ENCODE data around the gene FHOD3. TPM values are rescaled to one million over a fixed set of nuclear protein-coding genes. Genes with fewer than 3 reads are reported as not detected.

The FHOD3 gene
- total RNA-seq, 1 donor from 2014 or later: 5.6 TPM

GRCh38 chr18:36663312-36663711 is 365.8 kb downstream of the FHOD3 start:
- H3K9me3 ChIP-seq: no peaks in the 10 kb centered on the region
- H3K27me3 ChIP-seq: no peaks in the 10 kb centered on the region
- intact Hi-C loops (cut with DNase I): no loop called here
- no peak for TF ChIP-seq POLR2A (IDR thresholded peaks at IDR 0.05)
- no peak for TF ChIP-seq CTCF (IDR thresholded peaks at IDR 0.05)
- no peak for TF ChIP-seq POLR2AphosphoS5 (IDR thresholded peaks at IDR 0.05; ENCODE audit: insufficient read depth in 1 of 2, low read depth in 1 of 2)
- no peak overlapping the region for H3K27ac ChIP-seq
- no peaks in the 10 kb centered on the region for H3K4me1 ChIP-seq
- no peak overlapping the region for H3K4me3 ChIP-seq
- DNase-seq (ENCODE audit: extremely low spot score in 2 of 2): no peak
- H3K36me3 ChIP-seq: no peaks in the 10 kb centered on the region

DNA sequence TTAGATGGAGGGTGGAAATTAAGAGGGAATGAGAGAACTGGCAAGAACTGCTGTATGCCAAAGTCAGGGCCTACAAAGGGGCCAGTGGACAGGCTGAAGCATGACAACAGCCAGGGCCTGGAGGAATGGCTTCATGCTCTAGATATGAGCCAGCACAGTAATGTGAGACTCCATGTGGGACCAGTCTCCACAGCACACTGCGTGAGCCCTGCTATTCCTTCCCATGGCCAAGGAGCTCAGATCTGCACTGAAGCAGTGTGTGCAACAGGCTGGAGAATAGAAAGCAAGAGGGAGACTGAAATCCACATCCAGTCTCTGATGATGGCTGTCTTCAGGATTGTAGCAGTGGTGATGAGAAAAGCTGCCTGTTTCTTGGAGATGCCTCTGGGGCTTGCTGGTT is 368.4 kb downstream of the FHOD3 start:
- Histone ChIP-seq H3K36me3 (no peaks in the 10 kb centered on the region), H3K9me3 (no peaks in the 10 kb centered on the region), H3K4me3 (no peak overlapping the region), H3K27me3 (no peaks in the 10 kb centered on the region), H3K4me1 (no peaks in the 10 kb centered on the region), H3K27ac (no peak overlapping the region)
- DNase-seq (ENCODE audit: extremely low spot score in 2 of 2): no peak
- no peak for TF ChIP-seq CTCF (IDR thresholded peaks at IDR 0.05)
- no peak for TF ChIP-seq POLR2AphosphoS5 (IDR thresholded peaks at IDR 0.05; ENCODE audit: insufficient read depth in 1 of 2, low read depth in 1 of 2)
- no peak for TF ChIP-seq POLR2A (IDR thresholded peaks at IDR 0.05)
- intact Hi-C loops (cut with DNase I): no loop called here

- intact Hi-C loops (cut with DNase I): no loop called here
- Histone ChIP-seq H3K27ac (no peak overlapping the region), H3K36me3 (no peaks in the 10 kb centered on the region), H3K27me3 (no peaks in the 10 kb centered on the region), H3K4me3 (no peak overlapping the region), H3K4me1 (peaks cover 11% of the 10 kb centered on the region), H3K9me3 (no peaks in the 10 kb centered on the region)
- DNase-seq (ENCODE audit: extremely low spot score in 2 of 2): no peak
- no peak for TF ChIP-seq CTCF (IDR thresholded peaks at IDR 0.05)
- TF ChIP-seq POLR2AphosphoS5 (IDR thresholded peaks at IDR 0.05; ENCODE audit: insufficient read depth in 1 of 2, low read depth in 1 of 2): no peak
- no peak for TF ChIP-seq POLR2A (IDR thresholded peaks at IDR 0.05)
Observed at GRCh38 chr18:36667811-36668210, 370.3 kb downstream of the FHOD3 start.

GRCh38 chr18:36668349-36668748 is 370.8 kb downstream of the FHOD3 start:
- no peak for DNase-seq (ENCODE audit: extremely low spot score in 2 of 2)
- Histone ChIP-seq H3K27ac (no peak overlapping the region), H3K4me1 (peaks cover 16% of the 10 kb centered on the region), H3K4me3 (no peak overlapping the region), H3K27me3 (no peaks in the 10 kb centered on the region), H3K36me3 (no peaks in the 10 kb centered on the region), H3K9me3 (no peaks in the 10 kb centered on the region)
- intact Hi-C loops (cut with DNase I): no loop called here
- TF ChIP-seq POLR2A (IDR thresholded peaks at IDR 0.05): no peak
- TF ChIP-seq CTCF (IDR thresholded peaks at IDR 0.05): no peak
- no peak for TF ChIP-seq POLR2AphosphoS5 (IDR thresholded peaks at IDR 0.05; ENCODE audit: insufficient read depth in 1 of 2, low read depth in 1 of 2)

DNA sequence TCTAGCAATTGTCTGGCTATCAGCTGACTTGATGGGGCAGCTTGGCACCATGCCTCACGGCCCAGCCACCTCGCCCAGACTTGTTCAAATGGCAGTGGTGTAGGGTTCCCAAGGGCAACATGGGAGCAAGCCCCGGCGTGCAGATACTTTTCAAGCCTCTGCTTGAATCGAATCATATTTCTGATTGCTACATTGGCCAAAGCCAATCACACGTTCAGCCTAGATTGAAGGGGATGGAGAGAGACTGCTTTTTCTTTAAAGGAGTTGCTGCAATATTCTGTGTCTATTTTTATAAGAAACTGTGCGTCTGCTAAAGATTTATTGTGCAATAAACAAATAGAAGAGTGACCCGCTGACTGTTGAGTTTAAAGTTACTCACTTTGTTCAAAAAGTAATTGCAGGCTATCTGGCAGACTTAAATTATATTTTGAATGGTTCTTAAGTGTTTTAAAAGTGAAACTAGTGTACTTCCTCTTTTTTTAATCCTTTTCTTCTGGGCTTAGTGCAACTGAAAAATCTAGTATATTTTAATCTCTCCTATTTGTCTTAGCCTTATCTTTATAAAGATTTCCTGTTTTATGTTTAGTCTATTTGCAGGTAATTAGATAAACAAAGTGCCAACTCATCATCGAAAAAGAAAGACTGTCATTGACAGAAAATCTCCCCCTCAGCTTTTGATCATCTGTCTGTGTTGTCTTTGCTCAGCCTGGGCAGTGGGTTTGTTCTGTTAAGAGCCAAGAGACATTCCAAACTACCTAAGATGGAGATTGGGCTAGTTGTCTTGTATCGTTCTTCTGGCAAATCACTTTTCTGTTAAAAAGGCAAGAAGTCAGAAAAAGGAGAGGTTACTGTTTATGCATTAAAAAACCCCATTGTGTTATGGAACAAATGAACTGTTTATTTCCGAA is 375.2 kb downstream of the FHOD3 start:
- intact Hi-C loops (cut with DNase I): no loop called here

More for the DNA sequence above, 375.2 kb downstream of the FHOD3 start:
- Histone ChIP-seq H3K4me1 (peaks cover 20% of the 10 kb centered on the region), H3K9me3 (no peaks in the 10 kb centered on the region), H3K4me3 (peak overlapping the region in 1 of 2 donors; percentile 24), H3K27ac (peak overlapping the region; percentile 42), H3K27me3 (no peaks in the 10 kb centered on the region), H3K36me3 (no peaks in the 10 kb centered on the region)
- DNase-seq (ENCODE audit: extremely low spot score in 2 of 2): no peak
- TF ChIP-seq CTCF (IDR thresholded peaks at IDR 0.05) (no peak), POLR2AphosphoS5 (IDR thresholded peaks at IDR 0.05; ENCODE audit: insufficient read depth in 1 of 2, low read depth in 1 of 2) (peak; percentile 33 to 73)
